ENCODE measurements around the gene LYL1.
"Not testable (repeated sequence)": the region's sequence is repeated elsewhere in the genome, so short reads cannot be mapped to it uniquely, and the experiment has no call there.

The LYL1 gene

DNA sequence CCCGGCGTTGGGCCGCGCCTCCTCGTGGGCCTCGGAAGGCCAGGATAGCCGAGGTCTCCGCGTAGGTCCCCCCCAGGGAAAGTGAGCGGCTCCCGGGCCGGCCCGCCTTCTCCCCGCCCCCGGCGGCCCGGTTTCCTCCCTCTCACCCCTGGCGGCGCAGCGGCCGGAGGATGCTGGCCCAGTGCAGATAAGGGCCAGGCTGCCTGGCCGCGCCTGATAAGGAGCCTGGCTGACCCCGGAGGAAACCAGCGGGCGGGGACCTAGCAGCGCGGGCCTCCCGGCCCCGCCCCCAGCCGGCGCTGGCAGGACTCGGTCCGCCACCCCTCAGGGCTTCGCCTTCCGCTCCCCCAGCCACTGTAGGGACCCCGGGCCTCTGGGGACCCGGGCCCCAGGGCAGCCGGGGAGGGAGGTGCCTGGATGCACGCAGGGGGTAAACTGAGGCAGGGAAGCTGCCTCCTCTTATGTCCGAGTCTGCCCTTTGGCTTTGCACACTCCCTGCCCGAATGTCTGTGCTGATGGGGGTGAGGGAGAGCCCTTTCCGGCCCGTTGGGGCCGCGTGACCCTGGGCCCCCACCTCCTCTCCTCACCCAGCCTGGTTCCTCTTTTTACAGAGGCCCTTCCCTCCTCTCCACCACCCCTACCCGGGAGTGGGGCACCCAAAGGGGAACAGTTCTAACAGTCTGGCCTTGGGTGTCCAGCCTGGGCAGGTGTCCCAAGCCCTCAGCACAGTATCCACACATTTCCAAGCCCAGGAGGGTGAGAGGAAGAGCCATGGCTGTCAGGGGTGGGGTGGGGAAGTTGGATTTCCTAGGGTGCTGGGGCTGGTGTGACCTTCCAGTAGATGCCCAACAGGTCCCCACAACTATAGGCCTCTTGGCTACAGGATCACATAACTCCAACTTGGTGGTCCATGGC lies at the start of gene LYL1:
LYL1 (minus strand) TSS at position 193 of the 915 bp plus-strand sequence. CDS start 1,687 bp downstream, outside the sequence.
- peak; percentile 90 to 92 for DNase-seq

GRCh38 chr19:13151605-13152355 lies 49.1 kb upstream of the LYL1 start:
- peak; percentile 90 to 94 for DNase-seq

DNA sequence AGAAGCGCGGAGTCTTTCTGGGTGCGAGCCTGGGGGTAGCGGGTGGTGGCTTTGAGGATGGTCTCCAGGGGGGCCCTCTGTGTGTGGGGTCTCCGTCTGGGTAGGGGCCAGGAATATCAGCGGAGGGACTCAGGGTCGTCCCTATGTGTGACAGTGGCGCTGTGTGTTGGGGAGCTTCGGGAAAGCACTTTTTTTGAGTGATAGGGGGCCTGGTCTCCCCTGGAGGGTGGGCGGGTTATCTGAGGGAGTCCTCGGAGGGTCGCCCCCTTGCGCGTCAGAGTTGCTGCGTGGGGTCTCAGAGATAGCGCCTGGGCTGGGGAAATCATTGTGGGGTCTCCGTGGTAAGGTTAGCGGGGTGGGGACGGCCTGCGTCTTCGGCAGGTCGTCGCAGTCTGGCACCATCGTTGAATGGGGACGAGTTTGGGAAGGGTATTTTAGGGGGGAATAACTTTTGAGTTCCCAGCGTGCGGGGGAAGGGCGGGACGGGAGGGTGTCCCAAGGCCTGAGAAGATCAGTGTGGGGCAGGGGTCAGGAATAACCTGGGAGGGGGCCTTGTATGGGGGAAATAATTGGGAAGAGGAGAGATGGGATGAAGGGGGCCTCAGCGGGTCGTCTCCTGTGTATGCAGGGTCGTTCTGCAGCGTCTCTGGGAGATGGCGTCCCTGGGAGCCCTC lies 48.4 kb upstream of the LYL1 start:
- no peak for DNase-seq

GRCh38 chr19:13150187-13150930 lies 47.7 kb upstream of the LYL1 start, which contains the start of the genes IER2 and STX10:
TSS of gene IER2 (plus strand) at chr19:13150411. CDS start at chr19:13153187, 2,776 bp downstream.
TSS of gene STX10 (minus strand) at chr19:13150375. CDS start at chr19:13150173, 202 bp downstream.
- peak; percentile 85 to 89 for DNase-seq

DNA sequence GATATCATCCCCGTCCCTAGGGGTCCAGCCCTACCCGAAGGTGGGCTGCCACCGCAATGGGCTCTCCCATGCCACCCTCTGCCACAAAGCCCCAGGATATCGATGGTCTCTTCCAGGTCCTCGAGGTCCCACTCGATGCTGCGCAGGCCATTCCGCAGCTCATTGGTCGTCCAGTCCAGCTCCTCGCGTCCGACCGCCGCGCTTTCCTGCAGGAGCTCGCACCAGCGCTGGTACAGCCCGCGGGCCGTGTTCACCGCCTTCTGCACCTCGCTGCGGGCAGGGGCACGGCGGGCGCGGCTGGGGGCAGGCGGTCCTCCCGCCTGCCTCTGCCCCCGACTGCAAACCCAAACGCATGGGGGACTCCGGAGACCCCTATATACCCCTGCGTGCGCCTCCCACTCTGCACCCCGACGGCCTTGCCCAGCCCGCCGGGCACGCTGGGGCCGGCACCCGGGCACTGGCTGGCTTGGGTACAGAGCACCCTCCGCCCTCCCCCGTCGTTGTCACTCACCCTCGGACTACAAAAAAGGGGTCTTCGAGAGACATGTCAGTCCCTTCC lies 47.0 kb upstream of the LYL1 start:
- no peak for DNase-seq

DNA sequence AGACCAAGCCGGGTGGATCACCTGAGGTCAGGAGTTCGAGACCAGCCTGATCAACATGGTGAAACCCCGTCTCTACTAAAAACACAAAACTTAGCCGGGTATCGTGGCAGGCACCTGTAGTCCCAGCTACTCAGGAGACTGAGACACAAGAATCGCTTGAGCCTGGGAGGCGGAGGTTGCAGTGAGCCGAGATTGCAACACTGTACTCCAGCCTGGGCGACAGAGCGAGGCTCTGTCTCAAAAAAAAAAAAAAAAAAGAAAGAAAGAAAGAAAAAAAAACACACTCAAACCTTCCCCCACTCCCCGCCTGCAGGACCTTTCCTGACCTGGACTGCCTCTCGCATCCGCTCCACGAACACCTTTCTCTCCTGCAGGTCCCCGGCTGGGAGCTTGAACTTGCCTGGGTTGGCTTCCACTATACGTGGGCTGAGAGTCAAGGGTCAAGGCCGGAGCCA lies 46.5 kb upstream of the LYL1 start:
- DNase-seq = not testable (repeated sequence)

DNA sequence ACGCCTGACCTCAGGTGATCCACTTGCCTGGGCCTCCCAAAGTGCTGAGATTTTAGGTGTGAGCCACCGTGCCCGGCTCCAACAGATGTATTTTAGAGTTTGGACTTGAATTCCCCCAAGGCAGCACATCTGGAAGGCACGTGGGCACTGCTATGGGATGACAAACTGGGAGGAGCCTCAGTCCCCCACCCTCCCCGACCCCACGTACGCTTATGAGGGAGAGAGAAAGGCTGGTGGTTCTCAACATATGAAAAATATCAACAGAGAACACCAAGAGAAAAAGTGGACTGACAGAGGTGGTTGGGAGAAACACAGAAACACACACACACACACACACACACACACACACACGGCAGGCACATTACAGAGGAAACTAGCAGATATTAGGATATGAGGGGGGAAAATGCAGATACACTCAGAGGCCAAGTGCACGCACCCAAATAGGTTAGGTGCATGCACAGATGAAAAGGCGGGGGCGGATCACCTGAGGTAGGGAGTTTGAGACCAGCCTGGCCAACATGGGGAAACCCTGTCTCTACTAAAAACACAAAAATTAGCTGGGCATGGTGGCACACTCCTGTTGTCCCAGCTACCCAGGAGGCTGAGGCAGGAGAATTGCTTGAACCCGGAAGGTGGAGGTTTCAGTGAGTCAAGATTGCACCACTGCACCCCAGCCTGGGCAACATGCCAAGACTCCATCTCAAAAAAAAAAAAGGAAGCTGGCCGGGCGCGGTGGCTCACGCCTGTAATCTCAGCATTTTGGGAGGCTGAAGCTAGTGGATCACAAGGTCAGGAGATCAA lies 44.3 kb upstream of the LYL1 start:
- DNase-seq = peak; percentile 36 to 57

GRCh38 chr19:13139633-13140311 lies 37.1 kb upstream of the LYL1 start:
- no peak for DNase-seq

- no peak for DNase-seq
These were observed 36.2 kb upstream of the LYL1 start for GRCh38 chr19:13138916-13139198.

GRCh38 chr19:13138171-13138915 lies 35.7 kb upstream of the LYL1 start:
- DNase-seq = no peak

DNA sequence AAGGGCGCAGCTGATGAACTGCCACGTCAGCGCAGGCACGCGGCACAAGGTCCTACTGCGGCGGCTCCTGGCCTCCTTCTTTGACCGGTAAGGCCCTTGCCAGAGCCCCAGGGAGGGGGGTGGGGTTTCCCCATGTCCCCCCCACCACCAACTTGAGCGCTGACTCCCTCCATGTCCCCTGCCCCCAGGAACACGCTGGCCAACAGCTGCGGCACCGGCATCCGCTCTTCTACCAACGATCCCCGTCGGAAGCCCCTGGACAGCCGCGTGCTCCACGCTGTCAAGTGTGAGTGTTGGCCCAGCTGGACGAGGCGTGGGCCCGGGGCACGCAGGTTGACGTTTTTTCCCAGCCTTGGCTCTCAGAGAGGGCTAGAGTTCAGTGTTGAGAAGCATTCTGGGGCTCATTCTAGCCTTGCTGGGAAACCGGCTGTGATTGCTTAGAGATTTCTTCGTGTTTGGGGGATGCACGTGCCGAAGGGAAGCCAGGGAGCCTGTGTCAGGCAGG lies 34.7 kb upstream of the LYL1 start:
- no peak for DNase-seq

GRCh38 chr19:13135068-13136062 lies 32.7 kb upstream of the LYL1 start:
- DNase-seq = no peak

GRCh38 chr19:13134626-13135025 lies 32.0 kb upstream of the LYL1 start:
- DNase-seq = no peak

DNA sequence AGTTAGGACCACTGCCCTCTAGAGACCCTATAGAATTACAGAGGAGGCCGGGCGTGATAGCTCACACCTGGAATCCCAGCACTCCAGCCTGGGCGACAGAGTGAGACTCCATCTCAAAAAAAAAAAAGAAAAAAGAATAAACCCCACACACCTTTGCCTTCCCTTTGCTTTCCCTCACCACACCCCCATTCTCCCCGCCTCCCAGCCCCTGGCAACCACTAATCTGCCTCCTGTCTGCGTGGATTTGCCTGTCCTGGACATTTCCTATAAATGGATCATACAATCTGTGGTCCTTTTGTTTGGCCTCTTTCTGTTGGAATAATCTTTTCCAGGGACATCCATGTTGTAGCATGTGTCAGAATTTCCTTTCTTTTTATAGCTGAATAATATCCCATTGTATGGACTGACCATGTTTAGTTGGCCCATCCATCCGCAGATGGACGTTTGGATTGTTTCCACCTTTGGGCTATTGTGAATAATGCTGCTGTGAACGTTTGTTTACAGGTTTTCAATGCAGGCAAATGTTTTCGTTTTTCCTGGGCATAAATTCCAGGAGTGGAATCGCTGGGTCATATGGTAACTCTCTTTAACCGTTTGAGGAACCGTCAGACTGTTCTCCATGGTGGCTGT lies 30.7 kb upstream of the LYL1 start:
- no peak for DNase-seq

- no peak for DNase-seq
These were observed 30.0 kb upstream of the LYL1 start for GRCh38 chr19:13132471-13133180.

- no peak for DNase-seq
These were observed 28.3 kb upstream of the LYL1 start for GRCh38 chr19:13130886-13131490.

DNA sequence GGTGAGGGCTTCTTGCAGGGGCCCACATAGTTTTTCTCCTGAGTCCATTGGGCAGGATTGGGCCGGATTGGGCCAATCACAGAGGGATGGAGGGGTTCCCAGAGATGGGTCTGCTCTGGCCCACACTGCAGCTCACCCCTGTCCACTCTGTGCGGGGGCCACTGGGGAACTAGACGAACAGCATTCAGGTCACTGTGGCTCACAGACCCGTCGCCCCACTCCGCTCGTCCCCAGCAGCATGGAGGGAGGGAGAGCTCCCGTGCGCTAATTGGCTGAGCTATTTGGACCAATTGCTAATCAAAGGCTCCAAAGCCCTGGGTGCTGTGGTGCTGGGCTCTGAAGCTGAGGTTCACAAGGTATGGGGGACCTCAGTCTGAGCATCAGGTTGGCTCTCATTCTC lies 26.7 kb upstream of the LYL1 start:
- DNase-seq = no peak
